Fibroblast of lung (primary cell): Measurements from ENCODE around the gene XRN2.

Experiments used
- EZH2 ChIP-seq: IDR thresholded peaks from 2 replicates; pipeline ENCODE4 v1.5.1; 2012; ENCODE audit warnings: low read length, control low read depth, mild to moderate bottlenecking; ENCODE audit errors: missing control alignments
- TF ChIP-seq, protein P1 (sequence below), 2 donors: IDR thresholded peaks in 1 of 2; conservative IDR thresholded peaks in 1 of 2; 1 replicate in 1 of 2; 2 replicates in 1 of 2; pipeline ENCODE4 v1.5.1; 2011 to 2012; ENCODE audit warnings: low read length in 2 of 2, control low read depth in 1 of 2, inconsistent platforms in 1 of 2, low read depth in 1 of 2, mild to moderate bottlenecking in 1 of 2

DNA sequence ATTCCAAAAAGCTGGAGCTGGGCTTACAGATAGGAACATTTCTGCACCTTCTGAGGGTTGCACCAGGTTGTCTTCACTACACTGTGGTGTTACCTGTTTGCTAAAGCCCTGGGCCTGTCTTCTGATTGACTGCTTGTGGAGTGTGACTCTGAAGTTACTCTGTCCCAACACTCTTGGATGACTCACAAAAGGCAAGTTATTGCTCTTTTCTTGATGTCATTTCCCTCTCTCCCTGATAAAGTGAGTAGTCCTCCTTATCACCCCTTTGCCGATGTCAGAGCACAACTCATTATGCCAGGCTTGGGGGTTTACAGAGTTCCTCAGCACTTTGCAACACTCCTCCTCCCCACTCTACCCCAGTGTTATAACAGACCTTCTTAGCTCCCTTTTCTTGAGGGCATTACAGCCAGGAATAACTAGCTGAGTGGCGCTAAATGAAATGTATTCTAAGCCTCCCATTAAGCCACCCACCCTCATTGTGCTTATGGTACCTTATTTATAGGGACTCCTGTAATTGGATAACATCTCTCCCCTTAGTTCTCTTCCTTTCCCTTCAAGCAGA is 130.3 kb downstream of the XRN2 start:
- TF ChIP-seq EZH2: no peak
- TF ChIP-seq, protein P1, sequence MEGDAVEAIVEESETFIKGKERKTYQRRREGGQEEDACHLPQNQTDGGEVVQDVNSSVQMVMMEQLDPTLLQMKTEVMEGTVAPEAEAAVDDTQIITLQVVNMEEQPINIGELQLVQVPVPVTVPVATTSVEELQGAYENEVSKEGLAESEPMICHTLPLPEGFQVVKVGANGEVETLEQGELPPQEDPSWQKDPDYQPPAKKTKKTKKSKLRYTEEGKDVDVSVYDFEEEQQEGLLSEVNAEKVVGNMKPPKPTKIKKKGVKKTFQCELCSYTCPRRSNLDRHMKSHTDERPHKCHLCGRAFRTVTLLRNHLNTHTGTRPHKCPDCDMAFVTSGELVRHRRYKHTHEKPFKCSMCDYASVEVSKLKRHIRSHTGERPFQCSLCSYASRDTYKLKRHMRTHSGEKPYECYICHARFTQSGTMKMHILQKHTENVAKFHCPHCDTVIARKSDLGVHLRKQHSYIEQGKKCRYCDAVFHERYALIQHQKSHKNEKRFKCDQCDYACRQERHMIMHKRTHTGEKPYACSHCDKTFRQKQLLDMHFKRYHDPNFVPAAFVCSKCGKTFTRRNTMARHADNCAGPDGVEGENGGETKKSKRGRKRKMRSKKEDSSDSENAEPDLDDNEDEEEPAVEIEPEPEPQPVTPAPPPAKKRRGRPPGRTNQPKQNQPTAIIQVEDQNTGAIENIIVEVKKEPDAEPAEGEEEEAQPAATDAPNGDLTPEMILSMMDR (conservative IDR thresholded peaks at IDR 0.05 in 1 of 2, IDR thresholded peaks at IDR 0.05 in 1 of 2; ENCODE audit: low read depth in 1 of 2, low read length in 2 of 2): no peak
